Stomach (tissue), 4 donors: ENCODE results near the gene IL1A.

Experiments used
- EP300 ChIP-seq: sonication (generic); formaldehyde crosslinking; IDR thresholded peaks from one replicate; pipeline ENCODE4 v1.6.1; 2017; ENCODE audit warnings: antibody characterized with exemption
- POLR2A ChIP-seq, 4 donors: fragments of 450-650 bp; IDR thresholded peaks; one replicate each; pipeline ENCODE4 v1.6.1; 2016; ENCODE audit warnings: antibody characterized with exemption in 4 of 4, control low read depth in 2 of 4, mild to moderate bottlenecking in 1 of 4, moderate library complexity in 1 of 4
- POLR2AphosphoS5 ChIP-seq, 3 donors: sonication (generic); formaldehyde crosslinking; IDR thresholded peaks; one replicate each; pipeline ENCODE4 v1.6.1; 2016; ENCODE audit warnings: antibody characterized with exemption in 3 of 3
- TF ChIP-seq, protein P1 (sequence below), 7 experiments: fragments of 450-650 bp in 4 of 7; fragments of 200-600 bp in 3 of 7; sonication (generic) in 3 of 7; IDR thresholded peaks; one replicate each; pipeline ENCODE4 v1.5.1; 2016 to 2019; ENCODE audit warnings: antibody characterized with exemption in 7 of 7, control low read depth in 2 of 7, mild to moderate bottlenecking in 1 of 7

GRCh38 chr2:112740527-112740926 is 43.8 kb downstream of the IL1A start:
- TF ChIP-seq, protein P1, sequence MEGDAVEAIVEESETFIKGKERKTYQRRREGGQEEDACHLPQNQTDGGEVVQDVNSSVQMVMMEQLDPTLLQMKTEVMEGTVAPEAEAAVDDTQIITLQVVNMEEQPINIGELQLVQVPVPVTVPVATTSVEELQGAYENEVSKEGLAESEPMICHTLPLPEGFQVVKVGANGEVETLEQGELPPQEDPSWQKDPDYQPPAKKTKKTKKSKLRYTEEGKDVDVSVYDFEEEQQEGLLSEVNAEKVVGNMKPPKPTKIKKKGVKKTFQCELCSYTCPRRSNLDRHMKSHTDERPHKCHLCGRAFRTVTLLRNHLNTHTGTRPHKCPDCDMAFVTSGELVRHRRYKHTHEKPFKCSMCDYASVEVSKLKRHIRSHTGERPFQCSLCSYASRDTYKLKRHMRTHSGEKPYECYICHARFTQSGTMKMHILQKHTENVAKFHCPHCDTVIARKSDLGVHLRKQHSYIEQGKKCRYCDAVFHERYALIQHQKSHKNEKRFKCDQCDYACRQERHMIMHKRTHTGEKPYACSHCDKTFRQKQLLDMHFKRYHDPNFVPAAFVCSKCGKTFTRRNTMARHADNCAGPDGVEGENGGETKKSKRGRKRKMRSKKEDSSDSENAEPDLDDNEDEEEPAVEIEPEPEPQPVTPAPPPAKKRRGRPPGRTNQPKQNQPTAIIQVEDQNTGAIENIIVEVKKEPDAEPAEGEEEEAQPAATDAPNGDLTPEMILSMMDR (IDR thresholded peaks at IDR 0.05) = no peak
- TF ChIP-seq POLR2A (IDR thresholded peaks at IDR 0.05) (no peak), POLR2AphosphoS5 (IDR thresholded peaks at IDR 0.05) (no peak), EP300 (no peak)
